BE2C (cell line): ENCODE results near the gene PCDHGB1.
"Not testable (repeated sequence)": the region's sequence is repeated elsewhere in the genome, so short reads cannot be mapped to it uniquely, and the experiment has no call there.

Experiments
- DNase-seq: peaks from one replicate; pipeline ENCODE4 v3.0.0-alpha.2; 2020
- H3K27me3 ChIP-seq: fragments of 250-450 bp; sonication (Bioruptor Pico); 2 replicates; pipeline ENCODE4 v1.5.1; 2020; ENCODE audit warnings: mild to moderate bottlenecking
- H3K36me3 ChIP-seq: fragments of 250-450 bp; sonication (Bioruptor Pico); 2 replicates; pipeline ENCODE4 v1.5.1; 2020; ENCODE audit warnings: mild to moderate bottlenecking
- H3K4me1 ChIP-seq: fragments of 250-450 bp; sonication (Bioruptor Pico); 2 replicates; pipeline ENCODE4 v1.5.1; 2020
- H3K4me3 ChIP-seq: 2 replicates; pipeline ENCODE4 v1.5.1; 2011; ENCODE audit warnings: low read depth, low read length
- H3K9me3 ChIP-seq: fragments of 250-450 bp; sonication (Bioruptor Pico); 2 replicates; pipeline ENCODE4 v1.5.1; 2020
- CTCF ChIP-seq: IDR thresholded peaks from 2 replicates; pipeline ENCODE4 v1.5.1; 2012; ENCODE audit warnings: mild to moderate bottlenecking, low read depth, low read length

The PCDHGB1 gene

DNA sequence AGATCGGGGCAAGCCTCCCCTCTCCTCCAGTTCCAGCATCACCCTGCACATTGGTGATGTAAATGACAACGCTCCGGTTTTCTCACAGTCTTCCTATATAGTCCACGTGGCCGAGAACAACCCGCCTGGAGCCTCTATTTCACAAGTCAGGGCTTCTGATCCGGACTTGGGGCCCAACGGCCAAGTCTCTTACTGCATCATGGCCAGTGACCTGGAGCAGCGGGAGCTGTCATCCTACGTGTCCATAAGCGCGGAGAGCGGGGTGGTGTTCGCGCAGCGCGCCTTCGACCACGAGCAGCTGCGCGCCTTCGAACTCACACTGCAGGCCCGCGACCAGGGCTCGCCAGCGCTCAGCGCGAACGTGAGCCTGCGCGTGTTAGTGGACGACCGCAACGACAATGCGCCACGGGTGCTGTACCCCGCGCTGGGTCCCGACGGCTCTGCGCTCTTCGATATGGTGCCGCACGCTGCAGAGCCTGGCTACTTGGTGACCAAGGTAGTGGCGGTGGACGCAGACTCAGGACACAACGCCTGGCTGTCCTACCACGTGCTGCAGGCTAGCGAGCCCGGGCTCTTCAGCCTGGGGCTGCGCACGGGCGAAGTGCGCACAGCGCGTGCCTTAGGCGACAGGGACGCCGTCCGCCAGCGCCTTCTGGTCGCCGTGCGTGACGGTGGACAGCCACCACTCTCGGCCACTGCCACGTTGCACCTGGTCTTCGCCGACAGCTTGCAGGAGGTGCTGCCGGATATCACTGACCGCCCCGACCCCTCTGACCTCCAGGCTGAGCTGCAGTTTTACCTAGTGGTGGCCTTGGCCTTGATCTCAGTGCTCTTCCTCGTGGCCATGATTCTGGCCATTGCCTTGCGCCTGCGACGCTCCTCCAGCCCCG is 39.5 kb downstream of the PCDHGB1 start:
- no peak for TF ChIP-seq CTCF
- no peaks in the 10 kb centered on the region for H3K27me3 ChIP-seq
- no peaks in the 10 kb centered on the region for H3K9me3 ChIP-seq
- no peak for DNase-seq
- no peaks in the 10 kb centered on the region for H3K4me1 ChIP-seq
- no peak overlapping the region for H3K4me3 ChIP-seq
- H3K36me3 ChIP-seq: no peaks in the 10 kb centered on the region; the same call in 1 of the 2 replicates

DNA sequence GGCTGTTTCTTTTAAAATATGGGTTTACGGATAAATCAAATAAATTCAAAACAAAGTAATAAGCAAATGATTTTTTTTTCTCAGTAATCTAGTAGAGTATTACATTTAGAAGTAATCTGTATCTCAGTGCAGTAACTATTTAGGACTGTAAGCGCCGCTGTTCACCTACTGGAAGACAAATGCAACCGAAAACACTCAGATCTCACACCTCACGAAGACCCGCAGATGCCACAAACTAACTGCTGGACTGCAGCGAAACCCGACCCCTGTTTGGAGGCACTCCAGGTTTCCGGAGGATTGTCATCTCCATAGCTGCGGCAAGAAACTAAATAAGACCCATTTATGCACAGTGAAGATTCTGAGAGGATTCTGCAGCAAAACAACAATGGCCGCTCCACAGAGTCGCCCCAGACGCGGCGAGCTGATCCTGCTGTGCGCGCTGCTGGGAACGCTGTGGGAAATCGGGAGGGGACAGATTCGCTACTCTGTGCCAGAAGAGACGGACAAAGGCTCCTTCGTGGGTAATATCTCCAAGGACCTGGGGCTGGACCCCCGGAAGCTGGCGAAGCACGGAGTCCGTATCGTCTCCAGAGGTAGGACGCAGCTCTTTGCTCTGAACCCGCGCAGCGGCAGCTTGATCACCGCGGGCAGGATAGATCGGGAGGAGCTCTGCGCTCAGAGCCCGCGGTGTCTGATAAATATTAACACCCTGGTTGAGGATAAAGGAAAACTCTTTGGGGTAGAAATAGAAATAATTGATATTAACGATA is 42.7 kb downstream of the PCDHGB1 start, which contains the start of gene PCDHGA8:
Gene PCDHGA8, plus strand, starts transcription at position 205 of the 770 bp plus-strand sequence. Its CDS starts 181 bp downstream, at position 386.
- Histone ChIP-seq H3K4me3 (no peak within 1 kb of the TSS), H3K9me3 (no peaks in the 10 kb centered on the region)

GRCh38 chr5:141393267-141393666 is 43.4 kb downstream of the PCDHGB1 start:
- H3K27me3 ChIP-seq: no peaks in the 10 kb centered on the region
- TF ChIP-seq CTCF: no peak
- no peak for DNase-seq
- H3K9me3 ChIP-seq: no peaks in the 10 kb centered on the region
- H3K4me3 ChIP-seq: no peak overlapping the region
- no peaks in the 10 kb centered on the region for H3K4me1 ChIP-seq
- no peaks in the 10 kb centered on the region for H3K36me3 ChIP-seq

More for the DNA sequence above, 42.7 kb downstream of the PCDHGB1 start, which contains the start of gene PCDHGA8:
- no peak for DNase-seq
- Histone ChIP-seq H3K27me3 (no peaks in the 10 kb centered on the region), H3K4me1 (no peaks in the 10 kb centered on the region), H3K36me3 (no peaks in the 10 kb centered on the region)
- peak; percentile 24 for TF ChIP-seq CTCF

GRCh38 chr5:141394401-141395187 is 44.7 kb downstream of the PCDHGB1 start:
- not testable (repeated sequence) for H3K36me3 ChIP-seq, H3K27me3 ChIP-seq, DNase-seq, H3K9me3 ChIP-seq, H3K4me3 ChIP-seq, H3K4me1 ChIP-seq

DNA sequence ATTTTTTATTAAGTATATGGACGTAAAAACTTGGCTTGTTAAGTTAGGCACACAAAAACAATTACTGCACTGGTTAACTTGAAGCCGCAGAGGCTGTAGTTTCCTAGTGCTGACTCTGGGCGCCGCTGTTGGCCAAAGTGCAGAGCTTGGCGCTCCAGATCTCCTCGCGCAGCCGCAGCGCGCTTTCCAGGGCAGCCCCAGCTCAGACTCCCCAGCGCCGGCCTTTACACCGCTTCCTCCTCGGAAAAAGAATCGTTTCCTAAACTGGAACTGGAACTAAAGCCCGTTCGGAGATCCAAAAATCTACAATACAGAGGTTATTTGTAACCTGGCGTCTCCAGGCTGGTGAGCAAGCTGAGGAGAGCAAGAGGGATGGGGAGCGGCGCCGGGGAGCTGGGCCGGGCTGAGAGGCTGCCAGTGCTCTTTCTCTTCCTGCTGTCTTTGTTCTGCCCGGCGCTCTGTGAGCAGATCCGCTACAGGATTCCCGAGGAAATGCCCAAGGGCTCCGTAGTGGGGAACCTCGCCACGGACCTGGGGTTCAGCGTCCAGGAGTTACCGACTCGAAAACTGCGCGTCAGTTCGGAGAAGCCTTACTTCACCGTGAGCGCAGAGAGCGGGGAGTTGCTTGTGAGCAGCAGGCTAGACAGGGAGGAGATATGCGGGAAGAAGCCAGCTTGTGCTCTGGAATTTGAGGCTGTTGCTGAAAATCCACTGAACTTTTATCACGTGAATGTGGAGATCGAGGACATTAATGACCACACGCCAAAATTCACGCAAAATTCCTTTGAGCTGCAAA is 48.1 kb downstream of the PCDHGB1 start, which contains the start of gene PCDHGB5:
Gene PCDHGB5, plus strand, starts transcription at position 192 of the 796 bp plus-strand sequence. Its CDS starts 181 bp downstream, at position 373.
- not testable (repeated sequence) for H3K9me3 ChIP-seq, H3K4me3 ChIP-seq, DNase-seq

DNA sequence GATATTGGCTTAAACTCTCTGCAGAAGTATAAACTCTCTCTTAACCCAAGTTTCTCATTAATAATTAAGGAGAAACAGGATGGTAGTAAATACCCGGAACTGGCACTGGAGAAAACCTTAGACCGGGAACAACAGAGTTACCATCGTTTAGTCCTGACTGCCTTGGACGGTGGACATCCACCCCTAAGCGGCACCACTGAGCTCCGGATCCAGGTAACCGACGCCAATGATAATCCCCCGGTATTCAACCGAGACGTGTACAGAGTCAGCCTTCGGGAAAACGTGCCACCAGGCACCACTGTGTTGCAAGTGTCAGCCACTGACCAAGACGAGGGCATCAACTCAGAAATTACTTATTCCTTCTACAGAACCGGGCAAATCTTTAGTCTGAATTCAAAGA is 48.7 kb downstream of the PCDHGB1 start:
- TF ChIP-seq CTCF: no peak

More for the DNA sequence above, 48.1 kb downstream of the PCDHGB1 start, which contains the start of gene PCDHGB5:
- not testable (repeated sequence) for H3K4me1 ChIP-seq, H3K27me3 ChIP-seq, H3K36me3 ChIP-seq

More for the DNA sequence above, 48.7 kb downstream of the PCDHGB1 start:
- Histone ChIP-seq H3K4me1 (no peaks in the 10 kb centered on the region), H3K9me3 (no peaks in the 10 kb centered on the region), H3K27me3 (no peaks in the 10 kb centered on the region), H3K36me3 (no peaks in the 10 kb centered on the region; the same call in none of the 2 replicates), H3K4me3 (no peak overlapping the region)
- DNase-seq: no peak
